Jurkat, Clone E6-1 (cell line): Measurements from ENCODE around the gene SCFD2.
"Not testable (repeated sequence)": the region's sequence is repeated elsewhere in the genome, so short reads cannot be mapped to it uniquely, and the experiment has no call there.

Experiments
- DNase-seq: peaks from one replicate; pipeline ENCODE4 v3.0.0-alpha.2; 2011; ENCODE audit warnings: low read depth, low spot score
- H3K4me3 ChIP-seq: 2 replicates; pipeline ENCODE4 v1.5.1; 2011; ENCODE audit warnings: mild to moderate bottlenecking, low read length, control low read depth, moderate library complexity

Gene SCFD2

GRCh38 chr4:53162969-53163368, 202.9 kb downstream of the SCFD2 start:
- no peak overlapping the region for H3K4me3 ChIP-seq
- no peak for DNase-seq

GRCh38 chr4:53161787-53162433, 204.0 kb downstream of the SCFD2 start:
- DNase-seq = no peak
- no peak overlapping the region for H3K4me3 ChIP-seq

- H3K4me3 ChIP-seq = no peak overlapping the region
- no peak for DNase-seq
These were observed 204.6 kb downstream of the SCFD2 start for GRCh38 chr4:53161051-53161786.

GRCh38 chr4:53156896-53157295, 209.0 kb downstream of the SCFD2 start:
- DNase-seq = no peak
- H3K4me3 ChIP-seq = no peak overlapping the region

GRCh38 chr4:53152467-53152866, 213.4 kb downstream of the SCFD2 start:
- DNase-seq = no peak
- no peak overlapping the region for H3K4me3 ChIP-seq

- DNase-seq = no peak
- H3K4me3 ChIP-seq = no peak overlapping the region
These were observed 214.4 kb downstream of the SCFD2 start for GRCh38 chr4:53151489-53151788.

GRCh38 chr4:53150631-53151488, 215.0 kb downstream of the SCFD2 start:
- H3K4me3 ChIP-seq = no peak overlapping the region
- no peak for DNase-seq

GRCh38 chr4:53147711-53148110, 218.2 kb downstream of the SCFD2 start:
- H3K4me3 ChIP-seq = no peak overlapping the region
- DNase-seq = no peak

- DNase-seq = no peak
- H3K4me3 ChIP-seq = no peak overlapping the region
These were observed 218.7 kb downstream of the SCFD2 start for GRCh38 chr4:53147197-53147596.

- no peak overlapping the region for H3K4me3 ChIP-seq
- no peak for DNase-seq
These were observed 224.6 kb downstream of the SCFD2 start for GRCh38 chr4:53141308-53141707.

GRCh38 chr4:53139256-53139655, 226.6 kb downstream of the SCFD2 start:
- H3K4me3 ChIP-seq, DNase-seq: not testable (repeated sequence)

- H3K4me3 ChIP-seq = no peak overlapping the region
- no peak for DNase-seq
These were observed 228.4 kb downstream of the SCFD2 start for GRCh38 chr4:53137468-53137867.

- DNase-seq = no peak
- H3K4me3 ChIP-seq = no peak overlapping the region
These were observed 228.9 kb downstream of the SCFD2 start for GRCh38 chr4:53136954-53137353.

GRCh38 chr4:53132132-53132891, 233.5 kb downstream of the SCFD2 start:
- no peak overlapping the region for H3K4me3 ChIP-seq
- no peak for DNase-seq

GRCh38 chr4:53131562-53131925, 234.3 kb downstream of the SCFD2 start:
- DNase-seq = no peak
- no peak overlapping the region for H3K4me3 ChIP-seq

- H3K4me3 ChIP-seq = no peak overlapping the region
- no peak for DNase-seq
These were observed 234.8 kb downstream of the SCFD2 start for GRCh38 chr4:53130896-53131561.

GRCh38 chr4:53128706-53129357, 237.0 kb downstream of the SCFD2 start:
- DNase-seq = no peak
- H3K4me3 ChIP-seq = no peak overlapping the region

GRCh38 chr4:53128231-53128630, 237.6 kb downstream of the SCFD2 start:
- no peak overlapping the region for H3K4me3 ChIP-seq
- DNase-seq = no peak

GRCh38 chr4:53127365-53127764, 238.5 kb downstream of the SCFD2 start:
- no peak overlapping the region for H3K4me3 ChIP-seq
- DNase-seq = no peak
